CD14-positive monocyte (primary cell): ENCODE data around the gene POLR3GL. TPM values are rescaled to one million over a fixed set of nuclear protein-coding genes. Genes with fewer than 3 reads are reported as not detected.

Source experiments
- DNase-seq, 3 donors: peaks; one replicate each; pipeline ENCODE4 v3.0.0-alpha.2; 2011 to 2022
- H2AFZ ChIP-seq: 2 replicates; pipeline ENCODE4 v1.6.0; 2012; ENCODE audit warnings: mild to moderate bottlenecking, low read depth, low read length, inconsistent platforms; ENCODE audit not compliant: insufficient read depth, poor library complexity, severe bottlenecking
- H3K27ac ChIP-seq, 2 donors: 1 replicate in 1 of 2; 2 replicates in 1 of 2; pipeline ENCODE4 v1.5.1; 2012 to 2013; ENCODE audit warnings: low read length in 2 of 2, control low read depth in 1 of 2, inconsistent platforms in 1 of 2, low read depth in 1 of 2, mild to moderate bottlenecking in 1 of 2
- H3K27me3 ChIP-seq, 2 donors: one replicate each; pipeline versions ENCODE4 v1.6.0 to v1.6.1; 2011 to 2013; ENCODE audit warnings: low read length in 2 of 2; ENCODE audit not compliant: control insufficient read depth in 2 of 2, insufficient read depth in 2 of 2
- H3K36me3 ChIP-seq, 2 donors: replicated peaks in 1 of 2; 1 replicate in 1 of 2; 2 replicates in 1 of 2; pipeline versions ENCODE4 v1.5.1 to v1.6.1; 2012 to 2013; ENCODE audit warnings: low read length in 2 of 2, control low read depth in 1 of 2, inconsistent platforms in 1 of 2, mild to moderate bottlenecking in 1 of 2; ENCODE audit not compliant: insufficient read depth in 2 of 2, control insufficient read depth in 1 of 2
- H3K4me1 ChIP-seq, 2 donors: 1 replicate in 1 of 2; 2 replicates in 1 of 2; pipeline versions ENCODE4 v1.5.1 to v1.6.1; 2012 to 2013; ENCODE audit warnings: low read length in 2 of 2, control low read depth in 1 of 2, inconsistent platforms in 1 of 2, mild to moderate bottlenecking in 1 of 2, moderate library complexity in 1 of 2; ENCODE audit not compliant: insufficient read depth in 2 of 2, control insufficient read depth in 1 of 2
- H3K4me2 ChIP-seq: replicated peaks from 2 replicates; pipeline ENCODE3; 2012; ENCODE audit warnings: low read length, moderate library complexity, mild to moderate bottlenecking; ENCODE audit not compliant: poor library complexity, severe bottlenecking; ENCODE audit errors: extremely low read depth
- H3K4me3 ChIP-seq, 3 experiments: fragments of 200-600 bp in 1 of 3; sonication (generic) in 1 of 3; replicated peaks in 1 of 3; 1 replicate in 2 of 3; 2 replicates in 1 of 3; pipeline ENCODE4 v1.5.1; 2011 to 2013; ENCODE audit warnings: low read length in 3 of 3, mild to moderate bottlenecking in 3 of 3, control low read depth in 2 of 3, low read depth in 2 of 3, inconsistent platforms in 1 of 3, moderate library complexity in 1 of 3
- H3K79me2 ChIP-seq: 2 replicates; pipeline ENCODE4 v1.6.0; 2012; ENCODE audit warnings: mild to moderate bottlenecking, control low read depth, inconsistent platforms, low read length, moderate library complexity; ENCODE audit not compliant: insufficient read depth
- H3K9ac ChIP-seq: 2 replicates; pipeline ENCODE4 v1.6.0; 2017; ENCODE audit warnings: low read length, mild to moderate bottlenecking; ENCODE audit not compliant: insufficient read depth, poor library complexity, severe bottlenecking
- H3K9me3 ChIP-seq, 2 donors: replicated peaks in 1 of 2; 1 replicate in 1 of 2; 2 replicates in 1 of 2; pipeline versions ENCODE4 v1.5.1 to v1.6.1; 2012 to 2013; ENCODE audit warnings: low read length in 2 of 2, control low read depth in 1 of 2; ENCODE audit not compliant: control insufficient read depth in 1 of 2, insufficient read depth in 1 of 2
- H4K20me1 ChIP-seq: 2 replicates; pipeline ENCODE4 v1.6.0; 2012; ENCODE audit warnings: mild to moderate bottlenecking, low read length, control low read depth, moderate library complexity; ENCODE audit not compliant: insufficient read depth
- H3K27ac Mint-ChIP-seq, 7 donors: one replicate each; pipeline ENCODE4 v1.8.0; 2020; ENCODE audit warnings: mild to moderate bottlenecking in 7 of 7, mixed read lengths in 7 of 7, moderate library complexity in 6 of 7, inconsistent platforms in 2 of 7
- H3K27me3 Mint-ChIP-seq, 3 donors: one replicate each; pipeline ENCODE4 v1.8.0; 2021 to 2022; ENCODE audit warnings: low read depth in 3 of 3, mild to moderate bottlenecking in 3 of 3, mixed read lengths in 3 of 3, moderate library complexity in 3 of 3, inconsistent platforms in 1 of 3
- H3K36me3 Mint-ChIP-seq, 2 donors: one replicate each; pipeline ENCODE4 v1.8.0; 2020; ENCODE audit warnings: mixed read lengths in 2 of 2, inconsistent platforms in 1 of 2, mild to moderate bottlenecking in 1 of 2
- H3K4me1 Mint-ChIP-seq: one replicate; pipeline ENCODE4 v1.8.0; 2020; ENCODE audit warnings: mild to moderate bottlenecking, mixed read lengths
- H3K4me3 Mint-ChIP-seq, 2 donors: one replicate each; pipeline ENCODE4 v1.8.0; 2020; ENCODE audit warnings: mild to moderate bottlenecking in 2 of 2, mixed read lengths in 2 of 2, moderate library complexity in 1 of 2
- H3K9me3 Mint-ChIP-seq, 7 donors: one replicate each; pipeline ENCODE4 v1.8.0; 2020 to 2022; ENCODE audit warnings: mixed read lengths in 7 of 7, mild to moderate bottlenecking in 6 of 7, moderate library complexity in 6 of 7, inconsistent platforms in 2 of 7
- WGBS: methylation state at CpG from one replicate; pipeline ENCODE4 v1.1.5; 2013; ENCODE audit warnings: missing lambda C conversion rate; ENCODE audit not compliant: insufficient coverage; 5-methylcytosine and 5-hydroxymethylcytosine counted together
- intact Hi-C, 2 donors: fragments of 100-400 bp; cut with micrococcal nuclease; formaldehyde crosslinking; loops; one replicate each; pipeline versions ENCODE4 v1.15.0 to v1.15.1; 2023
- polyA plus RNA-seq, 3 donors: library from polyadenylated mRNA; depleted of rRNA in 1 of 3; unstranded in 2 of 3; stranded (reverse) in 1 of 3; fragments of 300-500 nt in 2 of 3; fragments of >200 nt in 1 of 3; fragmentation: Illumina TruSeq in 2 of 3; gene quantifications; 1 replicate in 2 of 3; 2 replicates in 1 of 3; pipeline ENCODE4 v1.2.3, GENCODE V29; 2012 to 2021
- TF ChIP-seq, protein P1 (sequence below): fragments of 200-600 bp; IDR thresholded peaks from one replicate; pipeline ENCODE4 v1.8.0; 2022; ENCODE audit warnings: antibody characterized with exemption, mild to moderate bottlenecking

POLR3GL gene
- polyA plus RNA-seq, 3 donors, result 11.6 to 39.0 (median 36.2) TPM

GRCh38 chr1:146016891-146017290 is 52.4 kb downstream of the POLR3GL start:
- Mint-ChIP-seq H3K36me3 (peaks cover 0 to 5% of the 10 kb centered on the region in 2 donors), H3K27me3 (peaks cover 32 to 41% (median 32%) of the 10 kb centered on the region in 3 donors), H3K27ac (no peak overlapping the region), H3K4me3 (no peak overlapping the region), H3K9me3 (peaks cover 0 to 6% (median 2%) of the 10 kb centered on the region in 7 donors), H3K4me1 (peaks cover 21% of the 10 kb centered on the region)
- peaks cover 17 to 23% of the 10 kb centered on the region in 2 donors for H3K27me3 ChIP-seq
- H2AFZ ChIP-seq, result no peak overlapping the region
- no peak overlapping the region for H3K27ac ChIP-seq
- intact Hi-C loops, result loop anchor here (5.0 to 10.0 kb wide), 2 partner anchors 122 to 170 kb away; partner anchors contain the start of gene NUDT17 (in 1 of the 2)
- no peak for DNase-seq
- TF ChIP-seq, protein P1, sequence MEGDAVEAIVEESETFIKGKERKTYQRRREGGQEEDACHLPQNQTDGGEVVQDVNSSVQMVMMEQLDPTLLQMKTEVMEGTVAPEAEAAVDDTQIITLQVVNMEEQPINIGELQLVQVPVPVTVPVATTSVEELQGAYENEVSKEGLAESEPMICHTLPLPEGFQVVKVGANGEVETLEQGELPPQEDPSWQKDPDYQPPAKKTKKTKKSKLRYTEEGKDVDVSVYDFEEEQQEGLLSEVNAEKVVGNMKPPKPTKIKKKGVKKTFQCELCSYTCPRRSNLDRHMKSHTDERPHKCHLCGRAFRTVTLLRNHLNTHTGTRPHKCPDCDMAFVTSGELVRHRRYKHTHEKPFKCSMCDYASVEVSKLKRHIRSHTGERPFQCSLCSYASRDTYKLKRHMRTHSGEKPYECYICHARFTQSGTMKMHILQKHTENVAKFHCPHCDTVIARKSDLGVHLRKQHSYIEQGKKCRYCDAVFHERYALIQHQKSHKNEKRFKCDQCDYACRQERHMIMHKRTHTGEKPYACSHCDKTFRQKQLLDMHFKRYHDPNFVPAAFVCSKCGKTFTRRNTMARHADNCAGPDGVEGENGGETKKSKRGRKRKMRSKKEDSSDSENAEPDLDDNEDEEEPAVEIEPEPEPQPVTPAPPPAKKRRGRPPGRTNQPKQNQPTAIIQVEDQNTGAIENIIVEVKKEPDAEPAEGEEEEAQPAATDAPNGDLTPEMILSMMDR, result no peak
- H3K9me3 ChIP-seq, result peaks cover 0 to 7% of the 10 kb centered on the region in 2 donors
- H3K9ac ChIP-seq, result no peak overlapping the region
- H3K79me2 ChIP-seq, result no peaks in the 10 kb centered on the region
- H3K4me1 ChIP-seq, result peaks cover 15 to 17% of the 10 kb centered on the region in 2 donors
- H3K4me2 ChIP-seq, result no peak overlapping the region
- H3K36me3 ChIP-seq, result no peaks in the 10 kb centered on the region
- WGBS, result no CpG with 5 or more reads among the region's 1 CpG
- H3K4me3 ChIP-seq, result no peak overlapping the region
- no peaks in the 10 kb centered on the region for H4K20me1 ChIP-seq

DNA sequence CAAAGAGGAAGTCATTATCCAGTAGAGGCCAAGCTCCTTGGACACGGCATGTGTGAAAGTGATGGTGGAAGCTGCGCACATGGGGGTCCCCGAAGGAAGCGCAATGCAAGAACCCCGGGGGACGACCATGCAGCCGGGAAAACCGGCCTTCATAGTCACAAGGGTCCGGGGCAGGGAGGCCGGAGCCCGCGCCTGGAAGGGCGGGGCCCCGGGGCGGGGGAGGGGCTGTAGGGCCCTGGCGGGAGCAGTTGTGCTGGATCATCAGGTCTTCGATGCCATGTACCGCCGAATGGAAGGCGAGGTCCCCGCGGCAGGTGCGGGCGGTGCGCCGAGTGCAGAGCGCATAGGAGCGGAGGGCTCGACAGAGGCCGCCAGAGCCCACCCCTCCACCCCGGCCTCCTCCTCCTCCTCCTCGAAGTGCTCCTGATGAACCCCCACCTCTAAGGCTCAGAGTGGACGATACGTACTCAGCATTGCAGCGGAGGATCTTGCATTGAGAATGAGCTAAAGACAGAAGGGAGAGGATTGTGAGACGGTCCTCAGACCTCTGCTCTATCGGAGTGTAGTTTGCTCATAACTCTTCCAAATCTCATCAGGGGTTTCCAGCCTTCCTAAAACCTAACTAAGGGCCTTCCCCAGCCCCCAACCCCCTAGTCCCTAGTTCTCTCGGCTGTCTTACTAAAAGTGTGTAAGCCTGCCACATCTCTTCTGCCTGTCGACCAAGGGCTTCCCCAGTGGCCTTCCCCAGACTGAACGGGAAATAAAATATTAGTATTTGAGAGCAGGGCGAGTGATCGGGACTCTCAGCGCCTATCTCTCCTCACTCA is 55.0 kb downstream of the POLR3GL start:
- Histone ChIP-seq H3K36me3 (no peaks in the 10 kb centered on the region), H3K9me3 (peaks cover 0 to 7% of the 10 kb centered on the region in 2 donors), H3K4me2 (peak overlapping the region; percentile 56), H3K79me2 (no peaks in the 10 kb centered on the region), H3K4me1 (peaks cover 15 to 17% of the 10 kb centered on the region in 2 donors), H3K9ac (no peak overlapping the region), H3K27me3 (peaks cover 17 to 23% of the 10 kb centered on the region in 2 donors), H2AFZ (peak overlapping the region; percentile 60), H3K4me3 (peak overlapping the region in 1 of 3 experiments; percentile 49), H3K27ac (no peak overlapping the region), H4K20me1 (no peaks in the 10 kb centered on the region)
- intact Hi-C loops, result loop anchor here (2.0 to 10.0 kb wide), 3 partner anchors 17 to 172 kb away; partner anchors contain the start of gene NUDT17 (in 1 of the 2)
- H3K27ac Mint-ChIP-seq, result peak overlapping the region in 1 of 7 donors; percentile 24
- H3K36me3 Mint-ChIP-seq, result peaks cover 0 to 5% of the 10 kb centered on the region in 2 donors
- peaks cover 32 to 41% (median 35%) of the 10 kb centered on the region in 3 donors for H3K27me3 Mint-ChIP-seq
- TF ChIP-seq, protein P1, result no peak
- H3K4me1 Mint-ChIP-seq, result peaks cover 17% of the 10 kb centered on the region
- no peak for DNase-seq
- H3K9me3 Mint-ChIP-seq, result peaks cover 0 to 6% (median 2%) of the 10 kb centered on the region in 7 donors
- peak overlapping the region; percentile 66 to 75 for H3K4me3 Mint-ChIP-seq
- WGBS, result 8% methylated on average over 31 of the region's 43 CpGs
